GM19351 (cell line): Measurements from ENCODE around the gene VN1R2.
"Not testable (repeated sequence)": the region's sequence is repeated elsewhere in the genome, so short reads cannot be mapped to it uniquely, and the experiment has no call there.

Experiments used
- ATAC-seq: cut with Tn5 transposase; IDR thresholded peaks from one replicate; pipeline ENCODE4 v1.9.1; 2021; ENCODE audit warnings: mild to moderate bottlenecking, moderate library complexity; ENCODE audit not compliant: unreplicated experiment

Gene VN1R2

DNA sequence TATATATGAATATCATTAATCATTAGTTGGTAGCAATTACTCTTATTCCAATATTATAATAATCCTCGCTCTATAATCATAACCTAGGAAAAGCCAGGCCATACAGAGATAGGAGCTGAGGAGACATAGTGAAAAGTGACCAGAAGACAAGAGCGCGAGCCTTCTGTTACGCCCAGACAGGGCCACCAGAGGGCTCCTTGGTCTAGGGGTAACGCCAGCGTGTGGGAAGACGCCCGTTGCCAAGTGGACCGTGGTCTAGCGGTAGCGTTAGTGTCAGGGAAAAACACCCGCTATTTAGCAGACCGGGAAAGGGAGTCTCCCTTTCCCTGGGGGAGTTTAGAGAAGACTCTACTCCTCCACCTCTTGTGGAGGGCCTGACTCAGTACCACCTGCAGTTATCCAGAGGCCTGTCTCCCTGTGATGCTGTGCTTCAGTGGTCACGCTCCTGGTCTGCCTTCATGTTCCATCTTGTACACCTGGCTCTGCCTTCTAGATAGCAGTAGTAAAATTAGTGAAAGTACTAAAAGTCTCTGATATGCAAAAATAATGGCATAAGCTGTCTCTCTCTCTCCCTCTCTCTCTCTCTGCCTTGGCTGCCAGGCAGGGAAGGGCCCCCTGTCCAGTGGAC, at the start of gene VN1R2:
VN1R2 (plus strand) TSS at position 578 of the 628 bp plus-strand sequence. CDS start 84 bp downstream, outside the sequence.
- ATAC-seq: not testable (repeated sequence)

GRCh38 chr19:53211554-53211953, 46.5 kb upstream of the VN1R2 start:
- ATAC-seq: not testable (repeated sequence)

DNA sequence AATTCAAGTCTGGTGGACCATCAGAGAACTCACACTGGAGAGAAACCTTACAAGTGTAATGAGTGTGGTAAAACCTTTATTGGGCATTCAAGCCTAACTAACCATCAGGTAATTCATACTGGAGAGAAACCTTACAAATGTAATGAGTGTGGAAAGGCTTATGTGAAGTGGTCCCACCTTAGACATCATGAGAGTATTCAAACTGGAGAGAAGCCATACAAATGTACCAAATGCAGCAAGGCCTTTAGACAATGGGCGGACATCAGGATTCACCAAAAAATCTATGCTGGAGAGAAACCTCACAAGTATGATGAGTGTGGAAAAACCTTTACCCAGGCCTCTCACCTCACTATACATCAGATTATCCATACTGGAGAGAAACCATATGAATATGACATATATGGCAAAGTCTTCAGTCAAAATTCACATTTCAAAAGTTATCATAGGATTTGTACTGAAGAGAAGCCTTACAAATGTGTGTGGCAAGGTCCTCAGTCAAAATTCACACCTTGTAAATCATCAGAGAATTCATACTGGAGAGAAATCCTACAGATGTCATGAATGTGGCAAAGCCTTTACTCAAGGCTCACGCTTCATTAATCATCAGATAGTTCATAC, 45.3 kb upstream of the VN1R2 start:
- ATAC-seq: no peak

DNA sequence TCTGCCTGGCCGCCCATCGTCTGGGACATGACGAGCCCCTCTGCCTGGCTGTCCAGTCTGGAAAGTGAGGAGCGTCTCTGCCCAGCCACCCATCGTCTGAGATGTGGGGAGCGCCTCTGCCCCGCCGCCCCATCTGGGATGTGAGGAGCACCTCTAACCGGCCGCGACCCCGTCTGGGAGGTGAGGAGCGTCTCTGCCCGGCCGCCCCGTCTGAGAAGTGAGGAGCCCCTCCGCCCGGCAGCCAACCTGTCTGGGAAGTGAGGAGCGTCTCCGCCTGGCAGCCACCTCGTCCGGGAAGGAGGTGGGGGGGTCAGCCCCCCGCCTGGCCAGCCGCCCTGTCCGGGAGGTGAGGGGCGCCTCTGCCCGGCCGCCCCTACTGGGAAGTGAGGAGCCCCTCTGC, 35.4 kb upstream of the VN1R2 start:
- not testable (repeated sequence) for ATAC-seq

DNA sequence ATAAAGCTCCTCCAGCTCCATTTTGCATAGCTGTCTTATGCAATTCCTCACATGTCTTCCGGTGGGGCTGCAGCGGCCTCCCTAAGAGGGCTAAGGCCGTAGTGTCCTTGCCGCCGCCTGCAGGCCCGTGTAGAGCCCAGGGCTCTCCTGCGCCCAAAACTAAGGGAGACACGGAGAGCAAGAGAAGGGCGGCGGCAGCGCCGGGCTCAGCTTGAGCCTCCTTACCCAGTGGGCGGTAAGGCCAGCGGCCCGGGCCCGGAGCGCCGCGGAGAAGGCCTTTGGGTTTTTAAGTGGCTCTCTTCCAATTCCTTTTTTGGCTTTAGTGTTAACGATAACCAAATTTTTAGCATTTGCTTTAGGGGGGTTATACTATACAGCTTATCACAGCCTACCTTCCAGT, 33.5 kb upstream of the VN1R2 start:
- ATAC-seq: no peak

GRCh38 chr19:53237114-53237777, 20.8 kb upstream of the VN1R2 start:
- no peak for ATAC-seq

- no peak for ATAC-seq
These were observed 11.6 kb upstream of the VN1R2 start for GRCh38 chr19:53246498-53246897.

- ATAC-seq: no peak
These were observed 3.4 kb upstream of the VN1R2 start, which contains the start of gene ZNF677 for GRCh38 chr19:53254411-53255341. Gene ZNF677 (minus strand): TSS chr19:53254873. CDS start chr19:53251550, 3,323 bp downstream.

- ATAC-seq: not testable (repeated sequence)
These were observed 9.5 kb downstream of the VN1R2 start, which contains the start of gene VN1R4 for GRCh38 chr19:53267623-53268022. Gene VN1R4 (minus strand): TSS chr19:53267723. CDS start chr19:53267665, 58 bp downstream.

GRCh38 chr19:53269861-53270260, 11.8 kb downstream of the VN1R2 start:
- ATAC-seq: not testable (repeated sequence)

- no peak for ATAC-seq
These were observed 14.0 kb downstream of the VN1R2 start for GRCh38 chr19:53272044-53272443.

GRCh38 chr19:53275480-53275879, 17.4 kb downstream of the VN1R2 start:
- ATAC-seq: no peak

DNA sequence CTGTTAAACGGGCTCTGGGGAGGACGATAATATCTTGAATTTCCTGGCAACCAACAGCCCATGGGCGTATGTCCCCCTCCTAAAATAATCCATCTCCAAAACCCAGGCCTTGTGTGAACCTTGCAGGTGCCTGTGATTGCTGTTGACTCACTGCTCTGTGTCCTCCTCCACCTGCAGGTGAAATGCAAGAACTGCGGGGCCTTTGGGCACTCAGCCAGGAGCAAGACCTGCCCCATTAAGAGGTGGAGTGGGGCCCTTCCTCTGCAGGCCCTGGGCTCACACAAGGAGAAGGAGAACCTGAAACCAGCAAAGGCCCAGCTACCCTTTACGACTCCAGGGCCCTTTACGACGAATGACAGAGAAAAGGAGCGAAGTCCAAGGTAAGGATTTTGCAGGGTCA, 23.9 kb downstream of the VN1R2 start:
- ATAC-seq: not testable (repeated sequence)

GRCh38 chr19:53285087-53285486, 27.0 kb downstream of the VN1R2 start:
- ATAC-seq: no peak

DNA sequence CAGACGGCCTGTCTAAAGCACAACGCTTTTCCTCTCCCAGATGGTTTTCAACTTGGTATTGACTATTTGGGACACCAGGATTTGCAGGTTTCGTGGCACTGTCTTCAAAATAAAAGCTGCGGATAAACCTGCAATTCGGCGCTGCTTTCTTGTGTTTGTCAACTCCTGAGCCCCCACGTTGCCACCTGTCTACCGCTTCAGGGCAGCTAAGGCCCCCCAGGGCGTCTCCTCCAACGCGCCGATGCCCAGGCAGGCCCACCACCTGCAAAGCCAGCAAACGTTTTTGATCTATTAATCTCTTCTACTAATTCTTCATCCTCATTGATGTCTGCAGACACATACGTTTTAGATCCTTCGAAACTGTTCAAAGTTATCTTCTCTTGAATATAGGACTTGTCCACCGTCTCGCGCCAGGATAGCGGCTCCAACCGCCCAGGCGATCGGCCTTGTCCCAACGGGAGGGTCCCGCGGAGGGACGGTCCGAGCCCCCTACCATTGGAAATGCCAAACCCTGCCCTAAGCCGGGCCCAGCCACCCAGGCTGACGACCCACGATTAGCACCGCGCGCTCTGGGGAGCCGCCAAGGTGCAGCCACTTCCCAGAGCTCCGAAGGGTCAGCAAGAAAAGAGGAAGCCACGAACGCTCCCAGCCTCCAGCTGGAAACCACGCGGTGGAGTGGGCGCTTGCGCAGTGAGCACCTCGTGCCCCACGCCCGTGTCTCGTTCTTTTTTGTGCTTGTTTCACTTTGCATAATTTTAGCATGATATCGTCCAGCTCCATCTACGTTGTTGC, 32.9 kb downstream of the VN1R2 start:
- ATAC-seq: no peak

GRCh38 chr19:53294786-53295441, 36.8 kb downstream of the VN1R2 start:
- ATAC-seq: no peak

GRCh38 chr19:53301341-53301740, 43.2 kb downstream of the VN1R2 start:
- not testable (repeated sequence) for ATAC-seq

GRCh38 chr19:53308339-53308811, 50.3 kb downstream of the VN1R2 start:
- ATAC-seq: no peak
